Activated CD8-positive, alpha-beta memory T cell treated with anti-CD3 and anti-CD28 coated beads, Interleukin-2, amount 50 U/mL, for 4 hours (primary cell): ENCODE data around the gene HSPA9.

Experiments used
- DNase-seq: peaks from one replicate; pipeline ENCODE4 v3.0.0-alpha.2; 2020

Gene HSPA9

GRCh38 chr5:138557677-138558076 lies 17.5 kb downstream of the HSPA9 start:
- no peak for DNase-seq

GRCh38 chr5:138554143-138554542 lies 21.1 kb downstream of the HSPA9 start:
- DNase-seq: no peak

GRCh38 chr5:138553437-138554095 lies 21.6 kb downstream of the HSPA9 start:
- no peak for DNase-seq

GRCh38 chr5:138552657-138553056 lies 22.5 kb downstream of the HSPA9 start:
- DNase-seq: no peak

GRCh38 chr5:138549414-138549813 lies 25.8 kb downstream of the HSPA9 start:
- DNase-seq: no peak

- DNase-seq: no peak
Observed at GRCh38 chr5:138545919-138546562, 29.2 kb downstream of the HSPA9 start.

GRCh38 chr5:138544181-138545134 lies 30.7 kb downstream of the HSPA9 start:
- DNase-seq: no peak

DNA sequence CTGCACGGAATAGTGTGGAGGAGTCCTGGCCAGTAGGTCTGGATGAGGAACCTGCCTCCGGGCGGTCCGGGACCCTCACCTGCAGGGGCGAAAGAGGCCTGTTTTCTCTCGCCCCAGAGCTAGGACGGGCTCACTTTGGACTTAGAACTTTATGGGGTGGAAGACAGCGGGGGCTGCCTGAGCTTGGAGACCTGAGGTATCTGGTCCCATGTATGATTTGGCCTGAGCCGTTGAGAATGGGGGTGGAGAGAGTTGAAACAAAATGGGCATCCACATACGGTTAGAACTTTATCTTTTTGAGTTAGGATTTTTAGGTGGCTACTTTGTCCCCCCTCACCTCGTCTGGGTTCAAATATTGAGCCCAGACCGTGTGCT lies 31.5 kb downstream of the HSPA9 start:
- no peak for DNase-seq

DNA sequence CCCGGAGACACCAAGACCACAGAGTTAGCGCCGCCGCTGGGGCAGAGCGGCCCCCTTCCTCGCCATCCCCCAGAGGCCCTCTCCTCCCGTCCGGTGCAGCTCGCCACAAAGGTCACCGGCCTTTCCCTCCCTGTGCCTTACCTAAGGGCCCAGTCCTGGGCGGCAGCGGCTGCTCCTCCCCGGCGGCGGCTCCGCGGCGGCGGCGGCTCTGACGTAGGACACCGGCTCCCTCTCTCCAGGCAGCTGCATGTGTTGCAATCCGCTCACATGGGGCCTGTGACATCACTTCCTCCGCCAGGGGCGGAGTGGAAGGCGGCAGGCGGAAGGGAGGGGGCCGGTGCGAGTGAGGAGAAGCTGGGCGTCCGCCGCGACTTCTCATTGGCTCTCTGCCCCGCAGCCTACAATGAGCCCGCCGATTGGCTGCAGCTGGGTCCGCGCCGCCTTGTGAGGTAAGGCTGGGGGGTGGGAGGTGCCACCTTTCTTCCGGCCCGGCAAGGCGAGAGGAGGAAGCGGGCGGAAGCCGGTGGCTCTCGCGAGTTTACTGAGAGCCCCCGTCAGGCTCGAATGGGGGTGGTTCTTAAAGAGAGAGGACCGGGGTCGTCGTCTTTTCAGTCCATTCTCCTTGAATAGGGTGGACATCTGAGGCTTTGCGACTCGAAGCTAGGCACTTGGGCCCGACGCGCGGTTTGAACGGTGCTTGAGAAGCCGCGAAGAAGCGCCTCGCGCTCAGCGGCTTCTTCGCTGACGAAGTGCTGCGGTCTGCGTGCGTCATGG lies 32.1 kb downstream of the HSPA9 start, which contains the start of gene ETF1:
ETF1 (minus strand) TSS at position 281 of the 774 bp plus-strand sequence. CDS start 318 bp downstream, outside the sequence.
- peak; percentile 99 for DNase-seq

- no peak for DNase-seq
Observed at GRCh38 chr5:138542180-138542955, 32.8 kb downstream of the HSPA9 start.

DNA sequence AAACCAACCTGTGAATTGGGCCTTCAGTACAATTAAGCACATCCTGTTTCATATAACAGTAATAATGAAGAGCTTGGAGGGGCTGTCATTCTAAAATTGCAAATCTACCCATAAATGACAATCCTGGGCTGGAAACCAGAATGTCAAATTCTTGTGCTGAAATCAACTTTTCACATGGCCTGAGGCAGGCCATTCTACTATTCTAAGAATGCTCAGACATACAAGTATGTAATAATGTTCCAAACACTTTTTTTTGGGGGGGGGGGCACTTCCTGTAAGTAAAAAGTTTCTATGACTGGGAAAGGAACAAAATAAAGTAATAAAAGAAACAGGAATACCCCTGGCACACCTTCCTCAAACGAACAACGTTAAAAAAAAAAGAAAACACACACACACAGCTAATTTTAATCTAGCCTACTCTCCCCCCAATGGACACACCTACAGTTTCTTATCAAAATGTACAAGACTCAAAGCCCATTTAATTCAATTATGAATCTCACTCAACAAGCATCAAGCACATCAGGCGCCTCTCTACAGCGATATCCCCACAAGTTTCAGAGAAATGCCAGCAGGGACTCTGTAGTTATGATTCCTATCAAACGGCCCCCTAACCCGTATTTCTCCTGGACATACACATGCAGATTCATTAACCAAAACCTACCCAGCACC lies 33.6 kb downstream of the HSPA9 start:
- DNase-seq: no peak

- DNase-seq: no peak
Observed at GRCh38 chr5:138539791-138540190, 35.4 kb downstream of the HSPA9 start.

DNA sequence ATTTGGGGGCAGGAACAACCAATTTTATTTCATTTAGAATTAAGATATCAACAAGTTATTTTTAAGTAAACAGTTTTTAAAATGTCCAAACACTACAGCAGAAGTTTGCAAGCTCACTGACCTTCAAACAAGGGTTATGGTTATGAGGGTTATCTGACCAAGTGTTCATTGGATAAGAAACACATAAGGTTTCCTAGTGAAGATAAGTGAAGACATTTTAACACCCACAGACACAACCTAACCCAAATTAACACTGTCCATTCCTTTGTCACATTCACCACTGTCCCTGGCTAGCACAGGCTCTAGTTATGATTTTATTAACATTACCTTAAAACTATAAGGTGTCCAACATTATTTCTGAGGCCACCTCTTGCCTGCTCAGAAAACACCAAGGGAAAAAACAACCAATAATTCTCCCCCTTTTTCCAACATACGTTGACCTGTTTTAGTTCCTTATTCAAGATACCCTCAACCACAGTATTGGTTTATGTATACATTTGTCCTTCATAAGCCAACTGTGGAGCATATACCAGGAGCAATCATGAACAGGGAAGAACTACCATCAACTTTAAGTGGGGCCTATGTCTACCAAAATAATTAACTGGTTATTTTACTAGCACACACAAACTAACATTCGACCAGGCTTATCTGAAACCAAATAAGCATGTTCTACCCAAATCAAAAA lies 36.1 kb downstream of the HSPA9 start:
- no peak for DNase-seq

- DNase-seq: no peak
Observed at GRCh38 chr5:138536665-138537315, 38.4 kb downstream of the HSPA9 start.

- no peak for DNase-seq
Observed at GRCh38 chr5:138536215-138536614, 39.0 kb downstream of the HSPA9 start.

- no peak for DNase-seq
Observed at GRCh38 chr5:138533973-138534941, 40.9 kb downstream of the HSPA9 start.

DNA sequence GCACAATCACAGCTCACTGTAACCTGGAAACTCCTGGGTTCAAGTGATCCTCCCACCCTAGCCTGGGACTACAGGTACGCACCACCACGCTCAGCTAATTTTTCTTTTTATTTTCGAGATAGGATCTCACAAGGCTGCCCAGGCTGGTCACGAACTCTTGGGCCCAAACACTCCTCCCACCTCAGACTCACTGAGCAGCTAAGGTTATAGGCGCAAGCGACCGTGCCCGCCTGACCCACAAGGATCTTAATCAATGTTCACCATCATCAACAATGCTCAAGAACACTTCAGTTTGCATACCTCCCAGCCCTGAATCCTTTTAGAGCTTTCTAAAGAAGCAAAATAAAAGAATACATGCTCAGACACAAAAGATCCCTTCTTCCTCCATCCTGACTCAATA lies 45.4 kb downstream of the HSPA9 start:
- DNase-seq: no peak

DNA sequence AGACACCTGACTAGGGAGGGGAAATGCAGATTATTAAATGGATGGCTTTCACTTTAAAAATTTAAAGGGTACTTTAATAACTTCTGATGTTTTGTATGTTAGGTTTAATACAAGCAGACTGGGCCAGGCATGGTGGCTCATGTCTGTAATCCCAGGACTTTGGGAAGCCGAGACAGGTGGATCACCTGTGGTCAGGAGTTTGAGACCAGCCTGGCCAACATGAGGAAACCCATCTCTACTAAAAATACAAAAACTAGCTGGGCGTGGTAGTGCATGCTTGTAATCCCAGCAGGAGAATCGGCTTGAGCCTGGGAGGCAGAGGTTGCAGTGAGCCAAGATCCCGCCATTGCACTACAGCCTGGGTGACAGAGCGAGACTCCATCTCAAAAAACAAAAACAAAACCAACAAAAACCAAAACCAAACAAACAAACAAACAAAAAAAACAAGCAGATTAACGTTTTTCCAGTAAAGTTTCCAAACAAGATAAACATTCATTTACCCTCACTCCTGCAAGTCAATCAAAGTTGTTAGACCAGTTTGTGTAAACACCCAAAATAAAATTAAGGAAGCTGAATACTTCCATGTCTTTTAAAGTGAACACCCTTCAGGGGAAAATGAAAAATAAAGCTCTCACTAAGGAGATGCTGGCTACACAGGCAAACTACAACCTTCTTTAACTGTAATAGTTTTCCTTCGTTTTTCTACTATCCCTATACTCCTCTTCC lies 46.3 kb downstream of the HSPA9 start:
- no peak for DNase-seq
